GM10266 (cell line): ENCODE results near the gene THEM5.
A peak's percentile ranks its signal among the peaks of the same experiment; 100 is the strongest.

Experiments used
- DNase-seq: peaks from one replicate; pipeline ENCODE4 v3.0.0; 2012; ENCODE audit errors: extremely low spot score
- CTCF ChIP-seq: IDR thresholded peaks from 2 replicates; pipeline ENCODE4 v1.5.1; 2012; ENCODE audit warnings: mild to moderate bottlenecking, low read depth; ENCODE audit not compliant: control insufficient read depth, insufficient read depth; ENCODE audit errors: missing control alignments

Gene THEM5

GRCh38 chr1:151846062-151846568 is 7.4 kb downstream of the THEM5 start:
- no peak for TF ChIP-seq CTCF
- DNase-seq: no peak

GRCh38 chr1:151843398-151843797 is 10.1 kb downstream of the THEM5 start:
- no peak for DNase-seq
- no peak for TF ChIP-seq CTCF

- TF ChIP-seq CTCF: no peak
- no peak for DNase-seq
These were observed 12.4 kb downstream of the THEM5 start for GRCh38 chr1:151841141-151841540.

- TF ChIP-seq CTCF: no peak
- no peak for DNase-seq
These were observed 13.1 kb downstream of the THEM5 start for GRCh38 chr1:151840421-151840820.

GRCh38 chr1:151839457-151840403 is 13.8 kb downstream of the THEM5 start, which contains the start of gene C2CD4D:
Gene C2CD4D (minus strand): TSS chr1:151839820. CDS start chr1:151838989, 831 bp downstream.
- DNase-seq: peak; percentile 79
- TF ChIP-seq CTCF: no peak

- DNase-seq: no peak
- TF ChIP-seq CTCF: no peak
These were observed 14.5 kb downstream of the THEM5 start for GRCh38 chr1:151839082-151839412.
